Neuron (in vitro differentiated cells): ENCODE data around the gene NINJ2.

Experiments
- H2AFZ ChIP-seq: one replicate; pipeline ENCODE4 v1.6.1; 2013; ENCODE audit warnings: low read depth, mild to moderate bottlenecking, inconsistent platforms, low read length, moderate library complexity
- H3K27me3 ChIP-seq: one replicate; pipeline ENCODE4 v1.6.1; 2013; ENCODE audit warnings: low read length; ENCODE audit not compliant: insufficient read depth
- H3K36me3 ChIP-seq: one replicate; pipeline ENCODE4 v1.6.1; 2013; ENCODE audit warnings: low read length; ENCODE audit not compliant: insufficient read depth
- H3K4me1 ChIP-seq: one replicate; pipeline ENCODE4 v1.6.1; 2013; ENCODE audit warnings: low read length; ENCODE audit not compliant: insufficient read depth
- H3K4me3 ChIP-seq: 2 replicates; pipeline ENCODE4 v1.5.1; 2013; ENCODE audit warnings: mild to moderate bottlenecking, low read length, moderate library complexity
- H3K9me3 ChIP-seq: one replicate; pipeline ENCODE4 v1.6.1; 2013; ENCODE audit warnings: low read length

Gene NINJ2

DNA sequence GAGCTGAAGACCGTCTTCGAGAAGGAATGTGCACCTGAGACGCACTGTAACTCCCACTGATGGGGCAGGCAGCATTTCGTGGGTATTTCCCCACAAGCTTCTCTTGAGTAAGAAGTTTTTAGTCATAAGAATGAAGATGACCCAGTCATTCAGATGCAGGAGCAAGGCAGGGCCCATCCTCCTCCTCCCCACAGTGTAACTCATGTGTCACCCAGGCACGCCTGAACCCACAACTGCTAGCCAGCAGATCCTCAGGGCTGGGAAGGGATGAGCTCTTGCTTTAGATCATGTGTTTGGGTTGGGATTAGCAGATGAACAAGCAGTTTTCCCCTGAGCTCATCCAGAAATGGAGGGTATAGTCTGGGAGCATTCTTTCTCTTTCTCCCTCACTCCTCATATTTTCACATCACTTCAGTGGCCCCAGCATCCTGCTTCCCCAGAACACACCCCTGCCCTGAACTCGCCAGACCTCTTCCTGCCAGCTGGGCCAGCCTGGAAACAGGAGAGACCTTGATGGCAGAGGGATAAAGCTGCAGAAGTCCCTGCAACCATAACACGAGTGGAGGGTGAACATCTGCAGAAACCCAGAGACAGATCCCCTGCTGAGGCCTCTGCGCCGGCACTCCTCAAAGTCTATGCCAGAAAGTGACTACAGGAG, 130.2 kb downstream of the NINJ2 start:
- H3K4me1 ChIP-seq: peaks cover 16% of the 10 kb centered on the region
- H2AFZ ChIP-seq: no peak overlapping the region
- peaks cover 2% of the 10 kb centered on the region for H3K9me3 ChIP-seq
- H3K27me3 ChIP-seq: no peaks in the 10 kb centered on the region
- no peak overlapping the region for H3K4me3 ChIP-seq
- H3K36me3 ChIP-seq: no peaks in the 10 kb centered on the region

DNA sequence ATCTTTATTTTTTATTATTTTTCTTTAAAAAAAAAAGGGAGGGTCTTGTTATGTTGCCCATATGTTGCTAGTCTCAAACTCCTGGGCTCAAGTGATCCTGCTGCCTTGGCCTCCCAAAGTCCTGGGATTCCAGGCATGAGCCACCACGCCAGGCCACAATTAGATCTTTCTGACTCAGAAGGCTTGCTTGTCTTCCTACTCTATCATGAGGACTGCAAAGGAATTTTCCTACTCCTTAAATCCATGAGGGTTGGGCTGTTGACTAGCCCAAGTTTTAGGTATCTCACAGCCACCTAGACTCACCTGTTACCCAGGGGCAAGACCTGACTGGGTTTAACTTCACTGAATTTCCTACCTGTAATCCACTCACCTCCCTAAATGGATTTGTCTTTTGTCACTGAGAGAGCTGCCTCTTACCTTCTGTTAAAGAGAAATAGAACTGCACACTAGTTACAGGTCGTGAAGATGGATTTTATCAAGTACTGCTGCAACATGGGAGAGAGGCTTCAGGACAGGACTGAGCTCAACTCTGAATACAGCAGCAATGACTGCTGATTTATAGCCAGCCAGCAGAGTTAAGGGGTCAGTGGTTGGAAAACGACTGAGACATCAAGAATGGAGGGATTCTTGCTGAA, 131.2 kb downstream of the NINJ2 start:
- Histone ChIP-seq H3K27me3 (no peaks in the 10 kb centered on the region), H3K9me3 (peaks cover 2% of the 10 kb centered on the region)

DNA sequence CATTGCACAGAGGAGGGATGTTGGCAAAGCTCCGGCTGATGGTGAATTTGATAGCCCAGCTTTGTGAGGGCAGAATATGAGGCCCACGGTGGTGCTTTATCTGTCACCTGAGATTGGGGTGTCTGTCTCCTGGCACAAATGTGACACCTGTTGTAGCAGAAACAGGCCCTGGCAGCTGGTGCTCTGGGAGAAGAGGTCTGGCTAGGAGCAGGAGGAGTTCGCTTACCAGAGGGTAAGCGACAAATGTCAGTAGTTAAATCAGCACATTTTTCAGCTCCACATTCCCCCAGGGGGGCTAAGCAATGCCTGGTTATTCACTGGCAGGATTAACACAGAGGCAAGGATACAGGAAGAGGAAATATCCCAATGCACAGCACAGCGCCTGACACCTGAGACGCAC, 132.4 kb downstream of the NINJ2 start:
- Histone ChIP-seq H3K36me3 (no peaks in the 10 kb centered on the region), H2AFZ (no peak overlapping the region), H3K4me1 (no peaks in the 10 kb centered on the region), H3K9me3 (peaks cover 2% of the 10 kb centered on the region), H3K27me3 (no peaks in the 10 kb centered on the region), H3K4me3 (no peak overlapping the region)

More for the DNA sequence above, 131.2 kb downstream of the NINJ2 start:
- Histone ChIP-seq H3K36me3 (no peaks in the 10 kb centered on the region), H3K4me1 (peaks cover 10% of the 10 kb centered on the region), H3K4me3 (no peak overlapping the region), H2AFZ (no peak overlapping the region)

DNA sequence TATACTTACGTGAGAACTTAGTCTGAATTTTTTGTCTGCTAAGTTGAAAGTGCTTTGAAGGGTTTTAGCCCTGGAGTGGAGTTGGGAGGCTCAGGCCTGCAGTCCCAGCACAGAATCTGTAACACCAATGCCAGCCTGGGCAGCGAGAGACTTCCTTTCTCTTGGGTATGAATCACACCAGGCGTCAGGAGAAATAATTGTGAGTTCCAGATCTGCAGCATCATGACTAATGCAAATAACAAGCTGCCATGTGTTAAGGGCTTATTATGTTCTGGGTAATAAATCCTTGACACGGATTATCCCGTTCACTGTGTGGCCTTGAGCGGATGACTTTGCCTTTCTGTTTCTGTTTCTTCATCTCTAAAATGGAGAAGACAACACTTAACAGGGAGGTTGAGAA, 132.9 kb downstream of the NINJ2 start:
- Histone ChIP-seq H3K27me3 (no peaks in the 10 kb centered on the region), H3K9me3 (peaks cover 2% of the 10 kb centered on the region), H3K4me1 (no peaks in the 10 kb centered on the region), H3K4me3 (no peak overlapping the region), H3K36me3 (no peaks in the 10 kb centered on the region), H2AFZ (no peak overlapping the region)

DNA sequence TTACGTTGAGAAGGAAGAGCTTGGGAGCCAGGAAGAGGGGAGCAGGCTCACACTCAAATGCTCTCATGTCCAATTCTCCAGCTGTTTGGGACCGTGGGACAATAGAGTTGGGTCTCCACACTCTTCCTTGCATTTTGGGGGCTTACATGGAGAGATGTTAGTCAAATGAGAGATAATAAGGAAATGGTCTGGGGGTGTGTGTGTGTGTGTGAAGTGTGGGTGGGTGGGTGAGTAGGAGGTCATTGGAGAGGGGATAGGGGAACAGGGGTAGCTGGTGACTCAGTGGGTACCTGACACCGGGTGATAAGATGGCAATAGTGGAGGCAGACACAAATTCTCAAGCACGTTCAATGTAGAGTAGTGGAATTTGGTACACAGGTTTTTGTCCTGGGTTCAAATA, 135.5 kb downstream of the NINJ2 start:
- Histone ChIP-seq H2AFZ (no peak overlapping the region), H3K36me3 (no peaks in the 10 kb centered on the region), H3K27me3 (no peaks in the 10 kb centered on the region), H3K9me3 (peaks cover 2% of the 10 kb centered on the region), H3K4me3 (no peak overlapping the region), H3K4me1 (peaks cover 6% of the 10 kb centered on the region)

DNA sequence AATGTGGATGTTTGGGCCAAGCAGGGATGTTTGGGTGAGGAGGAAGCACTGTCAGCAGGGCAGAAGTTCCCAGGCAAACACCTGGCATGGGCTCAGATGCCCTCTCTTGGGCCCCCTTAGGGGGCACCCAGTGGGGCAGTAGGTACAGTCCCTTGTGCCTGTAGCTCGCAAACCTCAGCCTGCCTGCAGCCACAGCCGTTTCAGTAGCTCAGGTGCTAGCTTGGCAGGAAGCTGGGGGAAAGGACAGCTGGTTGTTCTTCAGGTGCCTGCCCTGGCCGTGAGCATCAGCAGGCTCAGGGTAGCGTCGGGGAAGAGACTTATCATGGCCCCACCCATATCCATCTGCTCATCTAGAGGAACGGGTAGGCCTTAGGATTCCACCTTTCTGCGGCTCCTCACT, 136.0 kb downstream of the NINJ2 start:
- Histone ChIP-seq H3K4me1 (peaks cover 6% of the 10 kb centered on the region), H2AFZ (no peak overlapping the region)

DNA sequence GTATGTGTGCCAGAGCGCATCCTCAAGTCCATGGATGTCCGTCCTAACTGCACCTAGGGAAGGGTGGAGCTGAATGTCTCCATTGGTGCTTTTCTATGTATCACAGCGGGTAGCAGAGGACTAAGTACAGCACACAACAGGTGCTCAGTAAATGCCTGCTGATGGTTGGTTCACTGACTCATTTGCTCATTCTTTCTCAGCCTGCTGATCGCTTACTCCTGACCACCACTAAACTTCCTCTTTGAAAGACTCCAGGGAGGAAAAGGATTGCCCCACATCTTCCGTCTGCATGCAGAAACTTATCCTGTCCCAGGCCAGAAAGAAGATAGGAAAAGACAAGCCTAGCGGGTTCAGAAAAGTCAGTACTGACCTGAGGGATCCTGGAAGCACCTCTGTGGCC, 137.2 kb downstream of the NINJ2 start:
- H2AFZ ChIP-seq: no peak overlapping the region
- peaks cover 6% of the 10 kb centered on the region for H3K4me1 ChIP-seq
- no peak overlapping the region for H3K4me3 ChIP-seq
- peaks cover 2% of the 10 kb centered on the region for H3K9me3 ChIP-seq
- H3K36me3 ChIP-seq: no peaks in the 10 kb centered on the region
- H3K27me3 ChIP-seq: no peaks in the 10 kb centered on the region

More for the DNA sequence above, 136.0 kb downstream of the NINJ2 start:
- peaks cover 2% of the 10 kb centered on the region for H3K9me3 ChIP-seq
- no peaks in the 10 kb centered on the region for H3K27me3 ChIP-seq
- no peaks in the 10 kb centered on the region for H3K36me3 ChIP-seq
- no peak overlapping the region for H3K4me3 ChIP-seq

DNA sequence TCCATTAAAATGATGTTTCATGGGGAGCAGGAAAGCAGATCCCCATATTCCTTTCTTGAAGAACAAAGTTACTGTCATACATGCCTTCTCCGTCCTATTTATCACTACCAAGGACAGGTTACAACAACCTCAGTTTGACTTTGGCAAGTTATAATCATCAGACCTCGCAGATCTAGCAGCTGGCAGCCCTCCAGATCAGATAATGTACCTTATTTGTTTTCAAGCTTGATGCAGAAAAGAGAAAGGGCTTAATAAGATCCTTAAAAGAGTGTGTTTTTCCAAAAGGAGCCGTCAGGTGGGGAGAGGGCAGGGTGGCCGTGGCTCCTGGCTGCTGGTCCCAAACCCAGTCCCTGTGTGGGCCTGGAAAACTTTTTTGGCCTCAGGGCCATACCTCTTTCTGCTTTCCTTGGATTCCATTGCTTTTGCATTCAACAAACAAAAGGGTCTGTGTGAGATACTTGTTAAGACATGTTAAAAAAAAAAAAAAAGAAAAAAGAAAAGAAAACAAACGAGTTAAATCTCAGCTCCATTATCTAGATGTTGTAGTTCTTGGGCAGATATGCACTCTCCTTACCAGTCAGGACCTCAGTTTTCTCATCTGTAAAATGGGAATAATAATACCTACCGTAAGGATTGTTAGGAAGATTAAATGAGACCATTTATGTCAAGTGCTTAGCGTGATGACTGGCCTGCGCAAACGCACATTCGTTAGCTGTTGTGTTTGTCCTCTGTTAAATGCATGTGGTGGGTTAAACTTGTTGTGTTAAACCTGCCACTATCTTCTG, 138.9 kb downstream of the NINJ2 start:
- no peaks in the 10 kb centered on the region for H3K27me3 ChIP-seq
- no peak overlapping the region for H3K4me3 ChIP-seq
- H3K9me3 ChIP-seq: peaks cover 2% of the 10 kb centered on the region
- peaks cover 6% of the 10 kb centered on the region for H3K4me1 ChIP-seq
- no peak overlapping the region for H2AFZ ChIP-seq
- no peaks in the 10 kb centered on the region for H3K36me3 ChIP-seq

DNA sequence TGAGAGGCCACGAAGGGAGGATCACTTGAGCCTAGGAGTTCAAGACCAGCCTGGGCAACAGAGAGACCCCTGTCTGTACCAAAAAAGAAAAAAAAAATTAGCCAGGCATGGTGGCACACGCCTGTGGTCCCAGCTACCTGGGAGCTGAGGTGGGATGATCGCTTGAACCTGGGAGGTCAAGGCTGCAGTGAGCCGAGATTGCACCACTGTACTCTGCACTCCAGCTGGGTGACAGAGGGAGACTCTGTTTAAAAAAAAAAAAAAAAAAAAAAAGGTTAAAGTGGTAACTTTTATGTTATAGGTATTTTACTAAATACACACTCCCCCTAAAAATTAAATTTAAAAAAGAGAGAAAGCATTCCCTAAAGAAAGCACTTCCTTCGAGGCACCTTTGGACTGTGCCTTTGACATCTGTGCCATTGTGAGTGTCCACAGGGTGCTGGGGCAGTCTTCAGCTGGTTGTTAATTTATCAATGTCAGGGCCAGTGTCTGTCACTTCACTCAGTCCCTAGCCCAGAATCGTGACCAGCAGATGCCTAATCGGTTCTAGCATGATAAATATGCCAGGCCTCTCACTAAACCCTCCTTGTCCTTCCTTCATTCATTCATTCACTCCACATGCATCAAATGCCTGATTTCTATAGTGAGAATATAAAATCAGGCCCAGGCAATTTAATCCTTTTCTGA, 140.4 kb downstream of the NINJ2 start:
- H3K36me3 ChIP-seq: no peaks in the 10 kb centered on the region
- H3K9me3 ChIP-seq: no peaks in the 10 kb centered on the region
- H3K4me3 ChIP-seq: no peak overlapping the region
- H2AFZ ChIP-seq: no peak overlapping the region
- H3K4me1 ChIP-seq: peaks cover 6% of the 10 kb centered on the region
- no peaks in the 10 kb centered on the region for H3K27me3 ChIP-seq

DNA sequence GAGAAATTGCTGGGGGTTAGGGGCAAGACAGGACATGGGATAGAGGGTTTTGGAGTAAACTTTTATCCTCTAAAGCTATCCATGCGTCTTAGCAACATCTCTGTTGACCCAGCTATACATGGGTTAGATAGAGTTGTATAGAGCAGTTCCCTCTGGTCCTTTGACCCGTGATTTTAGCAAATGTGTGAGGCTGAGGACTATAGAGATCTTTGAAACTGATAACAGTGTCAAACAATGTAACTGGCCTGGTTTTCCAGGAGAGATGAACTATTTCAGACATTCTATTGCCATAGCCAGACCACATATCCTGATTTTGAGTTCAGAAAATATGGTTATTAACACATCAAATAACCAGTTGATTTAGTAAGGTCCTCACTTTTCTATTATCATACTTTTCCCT, 143.1 kb downstream of the NINJ2 start:
- no peaks in the 10 kb centered on the region for H3K9me3 ChIP-seq
- no peaks in the 10 kb centered on the region for H3K27me3 ChIP-seq
- H3K4me1 ChIP-seq: peaks cover 6% of the 10 kb centered on the region
- H3K36me3 ChIP-seq: no peaks in the 10 kb centered on the region
- no peak overlapping the region for H3K4me3 ChIP-seq
- no peak overlapping the region for H2AFZ ChIP-seq

DNA sequence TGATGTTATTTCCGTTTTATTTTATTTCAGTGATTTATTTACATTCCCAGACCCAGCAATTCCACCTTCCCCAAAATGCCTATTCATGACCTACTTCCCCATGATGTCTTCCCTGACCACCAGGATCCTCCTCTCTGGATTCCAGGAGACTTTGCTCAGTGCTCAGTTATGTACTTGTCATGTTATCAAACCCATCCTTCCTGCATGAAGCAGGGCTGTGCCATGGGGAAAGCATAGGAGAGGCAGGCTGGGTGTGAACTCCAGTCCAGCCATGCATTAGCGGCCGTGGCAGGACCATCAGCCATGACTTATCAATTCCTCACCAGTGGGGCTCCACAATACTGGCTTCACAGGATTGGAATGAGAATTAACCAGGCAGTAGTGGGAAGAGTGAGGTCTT, 145.7 kb downstream of the NINJ2 start:
- Histone ChIP-seq H3K4me1 (no peaks in the 10 kb centered on the region), H3K9me3 (peaks cover 4% of the 10 kb centered on the region), H2AFZ (no peak overlapping the region), H3K27me3 (no peaks in the 10 kb centered on the region), H3K36me3 (no peaks in the 10 kb centered on the region), H3K4me3 (no peak overlapping the region)
